Renal cortical epithelial cell (primary cell): ENCODE data around the gene MRPL9. TPM values are rescaled to one million over a fixed set of nuclear protein-coding genes. Genes with fewer than 3 reads are reported as not detected.

Experiments used
- DNase-seq: peaks from one replicate; pipeline ENCODE4 v3.0.0-alpha.2; 2011; ENCODE audit warnings: low read depth
- total RNA-seq: library from RNA; depleted of rRNA; stranded (reverse); fragments of >200 nt; gene quantifications from 2 replicates; pipeline ENCODE4 v1.2.3, GENCODE V29; 2014

Gene MRPL9
- total RNA-seq, 1 donor from 2014 or later = 48.3 TPM

DNA sequence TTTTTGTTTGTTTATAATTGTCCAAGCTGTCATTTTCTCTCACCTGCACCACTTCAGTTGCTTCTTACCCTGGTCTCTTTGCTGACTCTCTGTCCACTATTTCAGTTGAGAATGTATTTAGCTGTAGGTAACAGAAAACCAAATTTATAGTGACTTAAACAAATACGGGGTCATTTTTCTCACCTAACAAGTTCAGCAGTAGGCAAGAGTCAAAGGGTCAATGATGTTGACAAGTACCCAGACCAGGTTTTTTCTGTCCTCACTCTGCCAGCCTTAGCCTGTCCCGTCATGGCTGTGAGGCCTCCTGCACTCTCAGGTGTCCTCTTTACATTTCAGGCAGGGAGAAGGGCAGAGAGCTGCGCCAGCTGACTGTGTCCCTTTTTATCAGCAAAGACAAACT, 30.2 kb downstream of the MRPL9 start:
- no peak for DNase-seq

DNA sequence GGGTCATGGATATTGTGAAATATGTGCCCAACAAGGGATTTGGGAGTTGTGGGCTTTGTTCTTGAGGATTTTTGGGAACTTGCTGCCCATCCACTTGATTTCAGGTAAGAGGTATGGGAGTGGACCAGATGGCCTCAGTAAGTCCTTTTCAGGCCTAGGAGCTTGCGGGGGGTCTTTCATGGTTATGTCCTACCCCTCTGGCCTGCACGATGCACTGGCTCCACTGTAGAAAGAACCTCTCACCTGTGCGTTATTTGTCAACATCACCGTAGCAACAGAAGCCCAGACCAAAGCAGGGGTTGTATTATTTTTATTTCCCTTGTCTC, 33.4 kb downstream of the MRPL9 start:
- DNase-seq = no peak

DNA sequence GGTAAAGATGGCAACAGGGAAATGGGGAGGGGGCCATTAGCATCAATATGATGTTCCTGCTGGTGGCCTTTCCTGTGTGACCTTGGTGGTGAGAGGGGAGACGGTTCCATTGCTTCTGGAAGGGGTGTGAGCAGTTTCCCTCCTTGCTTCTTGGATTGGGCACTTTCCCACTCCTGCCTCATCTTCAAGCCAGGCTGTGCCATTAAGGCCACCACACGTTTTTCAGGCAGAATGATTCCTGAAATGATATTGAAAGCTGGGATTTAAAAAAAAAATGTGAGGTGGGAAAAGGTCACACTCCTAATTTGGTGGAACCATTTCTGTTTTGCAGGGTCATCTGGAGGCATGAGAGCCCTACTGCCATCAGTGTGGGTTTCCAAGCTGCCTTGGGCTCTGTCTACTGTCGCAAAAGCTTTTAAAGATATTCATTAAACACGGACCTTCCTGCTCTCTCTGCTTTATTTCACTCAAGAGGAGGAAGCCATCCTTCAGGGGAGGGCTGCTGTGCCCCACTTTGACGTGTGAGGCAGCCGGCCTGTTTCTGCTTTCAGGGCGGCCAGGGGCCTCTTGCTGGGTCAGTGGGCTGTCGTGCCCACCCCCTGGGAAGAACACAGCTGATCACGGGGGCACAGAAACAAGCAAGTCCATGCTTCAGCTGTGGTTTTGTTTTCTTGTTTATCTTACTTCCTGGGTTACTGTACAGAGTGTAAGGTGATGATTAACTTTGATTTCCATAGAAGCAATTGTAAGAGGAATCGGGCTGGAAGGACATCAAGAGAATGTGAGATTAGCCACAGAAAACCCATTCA, 33.9 kb downstream of the MRPL9 start:
- DNase-seq = peak; percentile 88

DNA sequence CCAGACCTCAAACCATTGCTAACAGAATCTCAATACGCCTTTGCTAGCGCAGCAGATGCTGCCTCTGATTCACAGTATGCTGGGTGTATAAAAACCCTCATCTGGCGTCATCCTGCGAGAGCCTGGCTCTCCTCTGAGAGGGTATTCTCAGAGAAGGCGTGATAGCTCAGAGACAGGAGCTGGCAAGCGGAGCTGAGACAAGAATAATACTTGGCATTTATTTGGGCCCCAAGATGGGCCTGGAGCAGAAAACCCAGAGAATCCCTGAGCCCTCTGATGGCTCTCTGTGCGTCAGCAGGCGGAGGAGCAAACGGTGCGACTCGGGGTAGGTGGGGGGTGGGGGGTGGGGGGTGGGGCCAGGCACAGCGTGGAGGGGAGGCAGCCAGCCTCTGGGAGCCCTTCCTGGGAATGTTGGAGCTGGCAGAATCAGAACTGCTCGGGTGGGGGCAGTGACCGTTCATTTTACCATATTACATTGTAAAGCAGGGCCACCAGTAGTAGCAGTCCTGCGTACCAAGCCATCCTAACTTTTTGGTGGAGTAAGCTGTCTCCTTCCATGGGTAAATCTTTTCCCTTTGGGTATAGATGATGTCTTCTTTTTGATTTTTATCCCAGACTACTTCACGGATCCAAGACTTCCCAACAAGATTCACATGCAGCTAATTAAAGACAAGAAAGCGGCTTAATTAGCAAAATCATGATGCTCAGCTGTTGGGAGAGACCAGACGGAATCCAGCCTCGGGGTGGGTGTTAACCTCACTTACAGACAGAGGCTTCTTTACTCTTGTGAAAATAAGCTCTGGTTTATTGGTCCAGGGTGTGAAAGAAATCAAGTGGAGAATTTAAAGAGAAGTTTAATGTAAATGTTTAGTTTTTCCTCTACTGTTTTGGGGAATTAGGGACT, 34.9 kb downstream of the MRPL9 start:
- no peak for DNase-seq

DNA sequence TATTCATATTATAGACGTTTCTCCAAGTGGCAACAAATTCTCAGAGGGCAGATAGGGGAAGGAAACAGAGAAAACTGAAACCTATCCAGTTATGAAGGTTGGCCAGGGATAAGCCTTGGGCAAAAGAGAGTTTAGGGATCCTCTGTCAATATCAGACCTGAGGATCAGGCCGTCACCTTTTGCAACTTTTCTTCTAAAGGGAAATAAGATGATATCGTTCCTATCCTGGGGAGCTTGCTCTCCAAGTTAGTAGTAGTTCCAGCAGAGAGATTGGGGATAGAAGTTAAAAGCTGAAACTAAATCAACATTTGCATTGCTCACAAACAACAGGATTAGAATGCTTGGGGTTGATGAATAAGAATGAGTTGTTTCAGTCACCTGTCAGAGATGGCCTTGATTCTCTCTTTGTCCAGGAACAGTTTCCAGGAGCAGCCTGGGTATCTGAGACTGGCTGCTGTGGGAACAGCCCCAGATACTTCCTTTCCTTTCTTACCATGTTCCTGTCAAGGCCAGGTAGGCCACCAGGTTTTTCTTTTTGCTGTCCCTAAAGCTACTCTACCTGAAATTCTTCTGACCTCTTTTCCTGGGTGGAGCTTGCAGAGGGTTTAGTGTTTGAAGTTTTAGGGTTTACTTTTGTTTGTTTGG, 39.4 kb downstream of the MRPL9 start:
- DNase-seq = peak; percentile 10

DNA sequence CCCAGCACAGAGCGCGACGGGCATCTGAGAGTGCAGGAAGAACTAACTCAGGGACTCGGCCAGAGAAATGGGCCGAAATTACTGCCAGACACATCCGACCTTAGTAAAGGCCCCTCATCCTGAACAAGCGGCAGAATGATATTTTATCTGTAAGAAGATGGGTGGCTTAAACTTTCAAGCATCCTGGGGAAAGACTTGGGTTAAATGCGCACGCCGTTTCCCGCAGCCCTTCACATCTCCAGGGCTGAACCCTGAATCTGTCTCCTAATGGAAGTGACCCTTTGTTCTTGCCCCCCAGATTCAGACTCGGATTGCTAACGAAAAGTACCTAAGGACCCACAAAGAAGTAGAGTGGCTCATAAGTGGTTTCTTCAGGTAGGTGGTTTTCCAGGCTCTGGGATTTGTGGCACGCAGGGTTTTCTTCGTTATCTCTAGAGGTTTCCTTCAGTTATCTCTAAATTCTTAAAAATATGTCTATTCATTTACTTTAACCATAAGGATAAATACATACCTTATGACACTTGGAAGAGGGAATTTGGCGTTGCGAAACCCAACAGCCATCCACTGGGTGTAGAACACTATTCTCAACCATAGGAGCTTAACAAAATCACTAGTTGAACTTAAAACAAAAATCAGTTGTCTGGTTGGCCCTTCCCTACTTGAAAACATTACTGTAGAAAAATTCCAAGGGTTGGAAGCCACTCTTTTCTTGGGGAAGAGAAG, 41.3 kb downstream of the MRPL9 start:
- no peak for DNase-seq

DNA sequence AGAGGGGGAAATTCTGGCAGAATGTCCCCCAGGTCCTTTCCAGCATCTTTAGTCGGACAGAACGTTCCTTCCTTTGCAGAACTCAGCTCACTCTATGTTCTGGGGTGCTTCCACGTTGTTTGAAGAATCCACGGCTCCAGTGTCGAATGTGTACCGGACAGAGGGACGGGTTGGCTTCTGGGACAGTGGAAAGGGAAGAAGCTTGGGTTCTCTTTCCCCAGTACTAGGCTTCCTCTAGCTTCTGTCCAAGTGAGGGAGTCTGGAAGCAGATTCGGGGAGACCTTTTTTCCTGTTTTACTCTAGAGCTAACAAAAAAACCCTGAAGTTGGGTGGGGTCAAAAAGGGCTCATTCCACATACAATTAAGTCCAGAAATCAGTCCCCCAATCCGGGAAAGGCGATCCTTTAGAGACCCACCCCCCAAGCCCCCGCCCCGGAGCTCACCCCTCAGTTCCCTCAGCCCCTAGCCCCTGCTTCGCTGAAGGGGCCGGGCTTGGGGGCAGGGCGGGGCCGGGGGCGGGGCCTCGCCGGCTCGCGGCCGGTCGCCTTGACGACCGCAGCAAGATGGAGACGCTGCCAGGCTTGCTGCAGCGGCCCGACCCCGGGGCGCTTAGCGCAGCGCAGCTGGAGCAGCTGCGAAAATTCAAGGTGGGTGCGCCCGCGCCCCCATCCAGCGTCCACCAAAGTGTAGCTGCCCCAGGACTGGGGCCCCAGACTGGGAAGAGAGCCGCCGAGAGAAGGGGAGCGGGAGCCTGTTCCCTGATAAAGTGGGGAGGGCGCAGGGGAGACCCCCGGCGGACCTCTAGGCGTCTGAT, 42.1 kb downstream of the MRPL9 start, which contains the start of gene RIIAD1:
RIIAD1 (plus strand) TSS at position 549 of the 814 bp plus-strand sequence; CDS start at position 564, 15 bp downstream.
- no peak for DNase-seq

DNA sequence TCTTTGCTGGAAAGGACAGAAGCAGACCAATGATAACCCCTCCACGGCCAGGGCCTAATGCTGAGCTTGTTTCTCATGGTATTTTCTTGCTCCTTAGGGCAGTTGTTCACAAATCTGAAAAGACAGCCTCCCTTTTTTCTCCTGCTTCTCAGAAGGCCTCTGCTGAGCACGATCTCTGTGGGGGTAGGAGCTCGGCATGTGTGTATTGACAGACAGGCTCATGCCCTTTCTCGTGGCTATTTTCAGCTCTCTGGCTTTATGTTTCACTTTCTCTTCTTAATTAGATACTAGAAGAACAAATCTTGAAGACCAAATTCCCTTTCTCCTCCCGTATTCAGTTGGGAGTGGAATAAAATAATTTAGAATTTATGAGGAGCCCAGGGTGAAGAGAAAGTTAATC, 42.7 kb downstream of the MRPL9 start:
- DNase-seq = peak; percentile 14

DNA sequence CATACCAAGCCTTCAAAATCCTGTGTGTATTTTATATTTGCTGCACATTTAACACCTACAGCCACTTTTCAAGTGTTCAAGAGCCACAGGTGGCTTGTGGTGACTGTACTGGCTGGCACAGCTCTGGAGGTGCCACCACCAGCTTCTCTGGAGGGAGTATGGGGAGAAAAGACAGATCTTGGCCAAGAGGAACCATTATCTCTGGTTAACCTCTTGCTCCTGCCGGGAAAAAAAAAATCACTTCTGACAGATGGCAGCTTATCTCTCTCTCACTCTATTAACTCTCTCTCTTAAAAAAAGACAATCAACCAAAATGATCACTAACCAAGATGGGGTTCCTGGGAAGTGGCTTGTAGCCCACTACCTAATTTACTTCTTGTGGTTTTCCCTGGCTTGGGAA, 43.2 kb downstream of the MRPL9 start:
- DNase-seq = no peak

DNA sequence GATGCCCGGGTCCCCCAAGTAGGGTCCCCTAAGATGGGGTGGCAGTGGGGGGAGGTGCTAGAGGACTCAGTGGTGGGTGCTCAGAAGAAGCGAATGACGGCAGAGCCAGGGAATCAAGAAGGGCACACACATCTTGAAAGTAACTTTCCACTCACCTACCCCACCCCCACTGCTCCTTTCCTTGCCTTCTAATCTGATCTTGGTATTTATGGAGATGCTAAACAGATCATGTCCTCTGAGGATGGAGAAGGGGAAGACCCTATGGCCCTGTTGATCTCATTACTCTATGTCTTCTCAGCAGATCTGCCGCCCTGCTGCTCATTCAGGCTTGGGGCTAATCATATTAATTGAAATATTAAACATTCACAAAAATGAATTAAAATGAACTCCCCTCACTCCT, 44.6 kb downstream of the MRPL9 start:
- DNase-seq = no peak

DNA sequence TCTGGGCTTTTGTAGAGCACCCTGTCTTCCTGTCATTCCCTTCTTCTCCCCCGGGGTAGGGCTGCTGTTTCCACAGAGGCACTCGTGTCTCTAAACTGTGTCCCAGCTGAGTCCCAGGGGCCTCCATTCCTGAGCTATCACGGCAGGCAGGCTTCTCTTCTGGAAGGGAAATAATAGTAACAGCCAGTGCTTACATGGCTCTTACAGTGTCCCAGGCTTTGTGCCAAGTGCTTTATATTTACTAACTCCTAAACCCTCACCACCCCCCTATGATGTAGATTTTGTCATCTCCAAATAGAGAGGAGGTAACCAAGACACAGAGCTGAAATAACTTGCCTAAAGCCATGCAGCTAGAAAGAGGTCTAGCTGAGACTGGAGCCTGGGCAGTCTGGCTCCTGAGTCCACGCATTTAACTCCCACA, 45.3 kb downstream of the MRPL9 start:
- DNase-seq = peak; percentile 41

DNA sequence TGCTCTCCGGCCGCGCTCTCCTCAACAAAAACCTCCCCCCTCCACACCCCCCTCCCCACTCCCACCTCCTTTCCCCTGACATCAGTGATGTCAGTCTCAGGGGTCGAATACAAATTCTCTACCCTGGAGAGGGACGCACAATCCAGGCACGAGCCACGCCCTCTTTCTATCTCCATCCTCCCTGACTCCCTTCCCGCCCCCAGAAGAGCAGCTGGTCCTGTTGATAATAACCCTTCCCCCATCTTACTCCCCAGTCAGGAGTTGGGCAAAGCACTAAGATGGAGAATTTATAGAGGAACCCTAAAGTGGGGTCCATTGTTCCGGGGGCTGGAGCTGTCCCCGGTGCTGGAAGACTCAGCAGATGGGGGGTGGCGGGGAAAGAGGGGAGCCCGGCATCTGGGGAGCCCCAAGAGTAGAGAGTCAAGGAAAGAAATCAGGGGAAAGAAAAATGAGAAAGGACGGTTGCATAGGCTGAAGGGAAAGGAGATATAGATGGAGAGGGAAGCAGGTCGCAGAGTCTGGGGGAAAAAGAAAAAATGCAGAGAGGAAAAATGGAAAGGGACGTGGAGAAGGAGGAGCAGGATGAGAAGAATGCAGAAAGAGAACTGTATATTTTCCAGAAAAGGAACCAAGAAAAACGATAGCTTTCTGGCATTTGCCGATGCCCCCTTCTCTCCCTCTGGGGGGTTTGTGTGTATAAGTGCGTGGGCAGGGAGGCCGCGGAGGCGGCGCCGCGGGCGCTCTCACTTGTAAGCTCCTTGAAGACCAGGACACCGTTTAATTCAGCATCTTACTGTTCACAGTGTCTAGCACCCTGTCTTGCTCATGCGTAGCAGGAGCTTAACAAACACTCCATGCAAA, 46.3 kb downstream of the MRPL9 start, which contains the start of gene CELF3:
CELF3 (minus strand) TSS at position 33 of the 861 bp plus-strand sequence. CDS start 783 bp downstream, outside the sequence.
- DNase-seq = no peak

DNA sequence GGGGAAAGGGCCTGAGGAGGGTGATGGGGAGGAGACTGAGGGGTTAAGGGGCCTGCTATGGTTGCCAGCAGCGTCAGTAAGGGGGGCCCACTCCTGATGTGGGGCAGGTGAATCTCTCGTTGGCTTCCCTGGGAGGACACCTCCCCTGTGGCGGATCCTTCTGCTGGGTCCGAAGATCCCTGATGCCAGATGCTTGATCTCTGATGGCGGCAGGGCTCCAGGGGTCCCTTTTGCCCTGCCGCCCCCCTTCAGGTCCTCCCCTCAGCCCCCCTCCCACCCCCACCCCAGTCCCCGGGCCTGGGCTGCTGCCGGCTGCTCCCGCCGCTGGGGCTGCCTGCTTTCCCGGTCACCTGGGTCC, 46.9 kb downstream of the MRPL9 start:
- no peak for DNase-seq

DNA sequence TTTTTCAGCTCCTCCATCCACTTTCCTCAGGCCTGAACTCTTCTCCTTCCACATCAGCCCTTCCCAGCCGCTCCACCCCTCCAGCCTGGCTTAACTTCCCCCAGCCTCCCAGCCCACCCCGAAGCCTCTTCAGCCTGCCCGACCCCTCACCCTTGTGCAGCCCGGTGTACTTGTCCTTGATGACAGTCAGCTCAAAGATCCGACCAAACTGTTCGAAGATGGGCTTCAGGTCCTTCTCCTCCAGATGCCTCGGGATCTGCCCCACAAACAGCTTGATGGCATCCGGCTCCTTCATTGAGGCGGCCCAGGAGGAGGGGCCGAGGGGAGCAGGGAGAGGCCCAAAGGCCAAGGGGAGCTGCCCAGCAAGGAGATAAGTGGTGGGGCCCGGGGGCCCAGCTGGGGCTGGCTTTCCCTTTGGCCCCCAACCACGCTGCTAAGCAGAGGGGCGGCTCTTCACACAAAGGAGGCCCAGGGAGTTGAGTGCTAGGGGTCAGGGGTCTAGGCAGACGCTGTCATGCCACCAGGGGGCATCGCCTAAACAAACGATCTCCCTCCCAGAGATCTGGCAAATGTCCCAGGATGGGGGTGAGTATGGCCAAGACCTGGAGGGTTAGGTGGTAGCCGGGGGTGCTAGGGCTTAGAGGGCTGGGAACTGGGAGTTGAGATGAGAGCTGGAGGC, 47.4 kb downstream of the MRPL9 start:
- no peak for DNase-seq

DNA sequence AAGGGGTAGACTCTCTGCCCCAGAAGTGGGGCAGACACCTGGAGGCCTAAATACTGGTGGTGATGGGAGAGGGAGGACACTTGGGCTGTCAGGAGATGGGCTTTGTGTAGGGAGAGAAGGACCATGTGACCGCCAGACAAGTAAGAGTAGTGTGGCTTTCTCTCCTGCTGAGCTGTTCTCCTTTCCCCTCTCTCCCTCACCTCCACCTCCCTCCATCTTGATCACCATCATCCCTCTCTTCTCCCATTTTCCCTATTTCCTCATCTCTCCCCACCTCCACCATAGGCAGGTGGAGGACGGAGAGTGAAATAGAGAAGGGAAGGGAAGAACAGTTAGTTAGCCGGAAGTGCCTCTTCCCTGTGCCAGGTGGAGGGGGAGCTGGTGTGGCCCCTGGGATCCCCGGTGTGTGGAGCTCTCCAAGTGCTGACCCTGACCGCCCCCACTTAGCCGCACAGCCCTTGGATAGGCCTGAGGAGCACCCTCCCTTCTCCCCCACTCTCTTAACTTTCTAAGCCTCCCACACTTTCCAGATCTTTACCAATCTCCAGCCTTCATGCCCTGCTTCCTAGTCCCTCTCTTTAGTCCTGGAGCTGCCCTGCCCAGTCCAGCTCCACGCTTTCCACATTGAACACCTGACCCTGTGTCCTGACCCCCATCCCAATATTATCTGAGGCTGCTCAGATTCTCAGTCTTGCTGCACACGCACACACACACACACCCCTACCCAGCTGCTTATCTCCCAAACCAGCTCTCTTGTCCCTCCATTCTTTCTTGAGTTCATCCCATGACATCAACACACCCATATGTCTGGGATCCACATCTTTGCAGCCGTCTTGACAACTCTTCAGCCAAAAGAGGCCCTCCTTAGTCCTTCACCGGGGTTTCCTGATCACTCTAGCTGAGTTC, 48.2 kb downstream of the MRPL9 start:
- DNase-seq = no peak

DNA sequence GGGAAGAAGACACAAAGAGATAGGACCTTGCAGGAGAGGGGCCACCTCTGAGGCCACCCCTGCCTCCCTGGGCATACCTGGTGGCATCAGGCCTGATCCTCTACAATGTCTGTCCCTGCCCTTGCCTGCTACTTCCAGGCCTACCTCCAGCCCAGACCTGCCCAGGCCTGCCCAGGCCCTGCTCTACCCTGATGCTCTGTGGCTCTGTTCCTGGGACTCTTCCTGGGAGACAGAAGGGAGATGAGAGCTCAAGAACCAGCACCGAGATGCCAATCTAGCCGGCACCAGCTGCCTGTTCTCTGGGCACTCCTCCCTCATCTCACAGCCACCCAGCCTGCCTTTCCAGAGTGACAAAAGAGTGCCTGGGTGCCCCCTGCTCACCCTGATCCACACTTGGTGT, 49.4 kb downstream of the MRPL9 start:
- no peak for DNase-seq

DNA sequence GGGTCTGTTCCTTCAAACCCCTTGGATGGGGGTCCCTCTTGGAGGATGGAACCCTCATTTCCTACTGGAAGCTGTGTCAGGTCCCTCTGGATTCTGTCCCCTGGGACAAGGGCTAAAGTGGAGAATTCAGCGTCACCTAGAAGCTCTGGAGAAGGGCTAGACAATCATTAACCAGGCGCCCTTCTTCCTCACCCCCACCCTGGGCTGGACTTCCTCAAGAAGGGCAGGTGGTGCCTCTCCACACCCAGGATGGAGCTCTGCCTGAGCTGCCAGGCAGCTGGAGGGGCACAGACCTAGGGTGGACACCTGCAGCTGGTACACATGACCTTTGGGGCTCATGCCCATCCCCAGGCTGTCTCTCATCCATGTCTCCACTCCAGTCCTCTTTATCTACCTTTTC, 50.3 kb downstream of the MRPL9 start:
- DNase-seq = peak; percentile 40

DNA sequence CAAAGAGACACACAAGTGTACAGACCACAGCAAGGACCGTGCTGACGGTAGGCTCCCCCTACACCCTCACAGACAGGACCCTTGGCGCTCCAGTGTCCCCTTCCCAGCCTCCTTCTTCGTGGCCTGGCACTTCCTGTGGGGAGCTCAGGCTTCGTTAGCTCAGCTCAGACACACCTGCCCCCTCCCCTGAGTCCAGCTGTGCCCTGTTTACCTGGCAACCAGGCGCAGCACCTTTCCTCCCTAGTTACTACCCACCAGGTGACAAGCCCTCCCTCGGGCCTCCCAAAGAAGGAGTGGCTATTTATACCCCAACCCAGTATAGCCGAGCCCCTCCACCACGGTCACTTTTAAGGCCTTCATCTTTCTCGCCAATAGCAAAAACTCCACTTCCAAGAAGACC, 51.3 kb downstream of the MRPL9 start:
- no peak for DNase-seq
